ENCODE measurements around the gene PIP5K1C. TPM values are rescaled to one million over a fixed set of nuclear protein-coding genes. Genes with fewer than 3 reads are reported as not detected.
A peak's percentile ranks its signal among the peaks of the same experiment; 100 is the strongest.

PIP5K1C gene
- total RNA-seq, 1 experiment from 2014 or later: 13.3 TPM

DNA sequence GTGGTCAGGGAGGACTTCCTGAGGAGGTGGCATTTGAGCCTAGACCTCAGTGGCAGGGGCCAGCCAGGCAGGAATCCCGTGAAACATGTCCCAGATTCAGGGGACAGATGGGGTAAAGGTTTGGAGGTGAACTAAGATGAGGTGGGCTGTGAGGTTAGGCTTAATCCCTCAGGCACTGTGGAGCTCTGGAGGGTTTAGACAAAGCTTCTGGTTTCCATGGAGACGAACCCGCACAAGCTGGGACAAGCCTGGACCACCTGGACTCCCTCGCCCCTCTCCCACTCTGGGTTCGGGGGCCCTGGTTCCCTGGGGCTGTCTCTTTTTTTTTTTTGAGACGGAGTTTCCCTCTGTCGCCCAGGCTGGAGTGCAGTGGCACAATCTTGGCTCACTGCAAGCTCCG, 23.6 kb upstream of the PIP5K1C start:
- no peaks in the 10 kb centered on the region for H3K36me3 Mint-ChIP-seq (ENCODE audit: insufficient read depth, unreplicated experiment)
- H3K4me3 Mint-ChIP-seq (ENCODE audit: unreplicated experiment): no peak overlapping the region
- intact Hi-C loops (cut with micrococcal nuclease): no loop called here
- no peaks in the 10 kb centered on the region for H3K9me3 Mint-ChIP-seq (ENCODE audit: unreplicated experiment)
- no peak for DNase-seq (ENCODE audit: unreplicated experiment)
- H3K4me1 Mint-ChIP-seq (ENCODE audit: insufficient read depth, unreplicated experiment): peaks cover 6% of the 10 kb centered on the region
- ChIA-PET POLR2A (no interaction called here), CTCF (no interaction called here)
- TF ChIP-seq, protein P1, sequence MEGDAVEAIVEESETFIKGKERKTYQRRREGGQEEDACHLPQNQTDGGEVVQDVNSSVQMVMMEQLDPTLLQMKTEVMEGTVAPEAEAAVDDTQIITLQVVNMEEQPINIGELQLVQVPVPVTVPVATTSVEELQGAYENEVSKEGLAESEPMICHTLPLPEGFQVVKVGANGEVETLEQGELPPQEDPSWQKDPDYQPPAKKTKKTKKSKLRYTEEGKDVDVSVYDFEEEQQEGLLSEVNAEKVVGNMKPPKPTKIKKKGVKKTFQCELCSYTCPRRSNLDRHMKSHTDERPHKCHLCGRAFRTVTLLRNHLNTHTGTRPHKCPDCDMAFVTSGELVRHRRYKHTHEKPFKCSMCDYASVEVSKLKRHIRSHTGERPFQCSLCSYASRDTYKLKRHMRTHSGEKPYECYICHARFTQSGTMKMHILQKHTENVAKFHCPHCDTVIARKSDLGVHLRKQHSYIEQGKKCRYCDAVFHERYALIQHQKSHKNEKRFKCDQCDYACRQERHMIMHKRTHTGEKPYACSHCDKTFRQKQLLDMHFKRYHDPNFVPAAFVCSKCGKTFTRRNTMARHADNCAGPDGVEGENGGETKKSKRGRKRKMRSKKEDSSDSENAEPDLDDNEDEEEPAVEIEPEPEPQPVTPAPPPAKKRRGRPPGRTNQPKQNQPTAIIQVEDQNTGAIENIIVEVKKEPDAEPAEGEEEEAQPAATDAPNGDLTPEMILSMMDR (IDR thresholded peaks at IDR 0.05; ENCODE audit: unreplicated experiment): no peak
- no TSS peak for BruUV-seq (replicated peaks)
- no peak overlapping the region for H3K27ac Mint-ChIP-seq (ENCODE audit: low read depth, unreplicated experiment)
- peaks cover 11% of the 10 kb centered on the region for H3K27me3 Mint-ChIP-seq (ENCODE audit: insufficient read depth, unreplicated experiment)

DNA sequence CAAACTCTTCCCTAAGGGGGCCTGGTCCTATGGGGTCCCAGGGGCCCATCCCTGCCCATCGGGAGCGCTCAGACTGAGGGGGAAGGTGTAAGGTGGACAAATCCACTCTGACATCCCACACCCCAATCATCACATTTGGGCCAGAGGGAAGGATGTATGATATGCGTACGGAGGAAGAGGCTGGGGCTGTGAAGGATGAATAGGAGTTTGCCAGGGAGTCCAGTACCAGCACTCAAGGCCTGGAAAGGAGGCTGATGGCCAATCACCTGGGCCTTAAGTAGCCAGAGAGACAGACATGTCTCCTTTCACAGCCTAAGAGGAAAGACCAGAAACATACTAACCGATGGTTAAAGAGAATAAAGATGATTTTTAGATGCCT, 22.8 kb upstream of the PIP5K1C start:
- intact Hi-C loops (cut with micrococcal nuclease): no loop called here
- Mint-ChIP-seq H3K4me1 (ENCODE audit: insufficient read depth, unreplicated experiment) (peaks cover 6% of the 10 kb centered on the region), H3K27ac (ENCODE audit: low read depth, unreplicated experiment) (peak overlapping the region; percentile 39), H3K4me3 (ENCODE audit: unreplicated experiment) (no peak overlapping the region), H3K36me3 (ENCODE audit: insufficient read depth, unreplicated experiment) (no peaks in the 10 kb centered on the region), H3K9me3 (ENCODE audit: unreplicated experiment) (no peaks in the 10 kb centered on the region), H3K27me3 (ENCODE audit: insufficient read depth, unreplicated experiment) (peaks cover 11% of the 10 kb centered on the region)
- DNase-seq (ENCODE audit: unreplicated experiment): no peak
- ChIA-PET POLR2A (no interaction called here), CTCF (no interaction called here)
- BruUV-seq (replicated peaks): no TSS peak
- TF ChIP-seq, protein P1 (IDR thresholded peaks at IDR 0.05; ENCODE audit: unreplicated experiment): no peak

DNA sequence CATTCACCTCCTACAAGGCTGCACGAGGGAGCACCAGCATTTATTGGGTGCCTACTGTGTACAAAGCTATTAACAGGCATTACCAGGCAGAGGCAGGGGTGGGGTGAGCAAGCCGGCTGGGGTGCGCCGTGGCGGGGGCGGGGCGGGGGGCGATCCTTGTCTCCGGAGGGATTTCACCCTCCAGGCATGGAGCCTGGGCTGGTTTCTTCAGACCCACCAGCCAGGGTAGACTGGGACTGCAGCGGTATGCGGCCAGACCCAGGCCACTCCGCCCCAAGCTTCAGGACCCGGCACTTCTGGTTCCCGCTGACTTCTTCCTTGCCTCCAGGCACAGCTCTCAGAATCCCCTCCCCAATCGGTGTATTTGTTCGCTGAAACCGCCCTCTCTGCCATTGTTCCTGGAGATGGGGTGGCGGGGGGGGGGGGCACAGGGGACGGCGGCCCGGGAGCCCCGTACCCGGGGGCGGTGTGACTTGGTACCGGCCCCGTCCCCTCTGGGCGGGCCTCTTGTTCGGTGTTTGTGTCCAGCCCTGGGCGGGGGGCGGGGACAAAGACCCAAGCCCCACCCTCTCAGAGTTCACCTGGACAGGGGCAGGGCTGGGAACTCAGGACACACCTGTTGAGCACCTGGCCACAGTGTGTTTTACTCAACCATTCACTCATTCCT, 22.3 kb upstream of the PIP5K1C start:
- TF ChIP-seq, protein P1 (IDR thresholded peaks at IDR 0.05; ENCODE audit: unreplicated experiment): no peak
- Mint-ChIP-seq H3K4me3 (ENCODE audit: unreplicated experiment) (no peak overlapping the region), H3K9me3 (ENCODE audit: unreplicated experiment) (no peaks in the 10 kb centered on the region), H3K36me3 (ENCODE audit: insufficient read depth, unreplicated experiment) (no peaks in the 10 kb centered on the region), H3K27ac (ENCODE audit: low read depth, unreplicated experiment) (peak overlapping the region; percentile 39), H3K27me3 (ENCODE audit: insufficient read depth, unreplicated experiment) (peaks cover 11% of the 10 kb centered on the region), H3K4me1 (ENCODE audit: insufficient read depth, unreplicated experiment) (peaks cover 6% of the 10 kb centered on the region)
- no peak for DNase-seq (ENCODE audit: unreplicated experiment)
- no TSS peak for BruUV-seq (replicated peaks)
- CTCF ChIA-PET: no interaction called here
- intact Hi-C loops (cut with micrococcal nuclease): no loop called here
- POLR2A ChIA-PET: interaction anchor here (0.6 kb wide), 1 partner anchor 706 kb away, joined by 4 read pairs; no protein-coding TSS in a partner anchor

DNA sequence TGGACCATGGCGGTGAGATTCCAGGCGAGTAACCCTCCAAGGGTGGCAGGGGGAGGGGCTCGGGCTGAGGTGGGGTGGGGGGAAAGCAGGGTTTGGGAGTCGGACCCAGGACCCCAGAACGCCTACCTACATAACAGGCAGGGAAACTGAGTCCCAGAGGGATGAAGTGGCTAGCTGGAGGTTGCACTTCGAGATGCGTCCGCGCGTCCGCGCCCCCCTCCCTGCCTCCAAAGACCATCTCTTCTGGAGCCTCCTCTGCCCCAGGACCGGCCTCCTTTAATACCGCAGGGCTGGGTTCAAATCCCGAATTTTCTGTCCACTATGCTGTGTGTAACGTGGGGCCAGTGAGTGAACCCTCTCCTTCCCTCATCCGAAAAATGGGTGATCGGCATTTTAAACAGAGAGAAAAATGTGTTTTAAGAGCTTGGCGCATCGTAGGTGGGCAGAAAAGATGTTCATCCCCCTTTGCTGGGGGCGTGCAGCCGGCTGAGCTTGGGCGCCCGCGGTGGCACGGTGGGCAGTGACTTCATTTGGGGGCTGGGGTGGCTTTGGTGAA, 21.7 kb upstream of the PIP5K1C start:
- no TSS peak for BruUV-seq (replicated peaks)
- intact Hi-C loops (cut with micrococcal nuclease): no loop called here
- Mint-ChIP-seq H3K27ac (ENCODE audit: low read depth, unreplicated experiment) (no peak overlapping the region), H3K27me3 (ENCODE audit: insufficient read depth, unreplicated experiment) (peaks cover 11% of the 10 kb centered on the region), H3K36me3 (ENCODE audit: insufficient read depth, unreplicated experiment) (no peaks in the 10 kb centered on the region), H3K9me3 (ENCODE audit: unreplicated experiment) (no peaks in the 10 kb centered on the region), H3K4me1 (ENCODE audit: insufficient read depth, unreplicated experiment) (peaks cover 6% of the 10 kb centered on the region), H3K4me3 (ENCODE audit: unreplicated experiment) (peak overlapping the region; percentile 39)
- DNase-seq (ENCODE audit: unreplicated experiment): no peak
- ChIA-PET POLR2A (interaction anchor here (0.6 kb wide), 1 partner anchor 706 kb away, joined by 4 read pairs; no protein-coding TSS in a partner anchor), CTCF (no interaction called here)
- TF ChIP-seq, protein P1 (IDR thresholded peaks at IDR 0.05; ENCODE audit: unreplicated experiment): no peak

Data from MCF 10A (cell line).